ENCODE measurements around the gene NUFIP2.

Gene NUFIP2

DNA sequence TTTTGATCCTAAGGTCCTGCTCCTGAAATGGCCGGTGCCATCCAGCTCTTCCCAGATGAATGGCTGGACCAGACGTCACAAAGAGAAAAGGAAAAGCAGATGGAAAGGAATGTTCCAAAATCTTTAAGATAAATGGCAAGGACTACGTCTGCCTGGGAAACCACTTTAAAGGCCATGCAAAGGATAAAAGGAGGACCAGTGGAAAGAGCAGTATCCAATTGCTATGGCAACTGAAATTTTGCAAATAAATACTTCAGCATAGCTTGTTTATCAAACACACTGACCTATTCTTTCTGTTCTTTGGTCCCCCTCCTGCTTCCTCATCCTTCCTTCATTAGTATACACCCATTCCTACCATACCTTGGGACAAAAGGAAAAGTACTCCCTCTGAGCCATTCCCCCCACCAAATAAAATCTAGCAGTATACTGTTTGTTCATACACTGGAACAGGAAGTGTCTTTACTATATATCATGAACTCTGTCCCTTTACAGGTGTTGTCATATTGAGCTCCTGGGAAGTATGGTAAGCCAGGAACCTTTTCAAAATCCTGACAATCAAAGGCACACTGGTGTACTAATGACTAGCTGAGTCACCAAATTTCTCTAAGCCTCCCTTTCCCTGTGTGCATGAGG lies 37.2 kb upstream of the NUFIP2 start:
- TF ChIP-seq FOXM1 (IDR thresholded peaks at IDR 0.05; ENCODE audit: borderline replicate concordance, low read depth) = no peak

DNA sequence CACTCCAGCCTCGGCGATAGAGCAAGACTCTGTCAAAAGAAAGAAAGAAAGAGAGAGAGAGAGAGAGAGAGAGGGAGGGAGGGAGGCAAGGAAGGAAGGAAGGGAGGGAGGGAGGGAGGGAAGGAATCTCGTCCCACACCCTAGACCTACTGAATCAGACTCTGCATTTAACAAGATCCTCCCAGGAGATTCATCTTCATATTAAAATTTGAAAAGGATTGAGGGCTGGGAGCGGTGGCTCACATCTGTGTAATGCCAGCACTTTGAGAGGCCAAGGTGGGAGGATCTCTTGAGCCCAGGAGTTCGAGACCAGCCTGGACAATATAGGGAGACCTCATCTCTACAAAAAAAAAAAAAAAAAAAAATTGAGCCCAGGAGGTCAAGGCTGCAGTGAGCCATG lies 33.5 kb upstream of the NUFIP2 start:
- TF ChIP-seq RAD21 (IDR thresholded peaks at IDR 0.05; ENCODE audit: low read depth) = no peak
- TF ChIP-seq, protein P1, sequence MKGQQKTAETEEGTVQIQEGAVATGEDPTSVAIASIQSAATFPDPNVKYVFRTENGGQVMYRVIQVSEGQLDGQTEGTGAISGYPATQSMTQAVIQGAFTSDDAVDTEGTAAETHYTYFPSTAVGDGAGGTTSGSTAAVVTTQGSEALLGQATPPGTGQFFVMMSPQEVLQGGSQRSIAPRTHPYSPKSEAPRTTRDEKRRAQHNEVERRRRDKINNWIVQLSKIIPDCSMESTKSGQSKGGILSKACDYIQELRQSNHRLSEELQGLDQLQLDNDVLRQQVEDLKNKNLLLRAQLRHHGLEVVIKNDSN (IDR thresholded peaks at IDR 0.05) = no peak
- TF ChIP-seq YY1 (IDR thresholded peaks at IDR 0.05; ENCODE audit: low read depth) = no peak
- TF ChIP-seq ZBTB7A (IDR thresholded peaks at IDR 0.05; ENCODE audit: low read depth) = no peak
- TF ChIP-seq, protein P2, sequence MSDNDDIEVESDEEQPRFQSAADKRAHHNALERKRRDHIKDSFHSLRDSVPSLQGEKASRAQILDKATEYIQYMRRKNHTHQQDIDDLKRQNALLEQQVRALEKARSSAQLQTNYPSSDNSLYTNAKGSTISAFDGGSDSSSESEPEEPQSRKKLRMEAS (IDR thresholded peaks at IDR 0.05) = no peak
- TF ChIP-seq CREB1 (IDR thresholded peaks at IDR 0.05; ENCODE audit: low read depth) = no peak
- no peak for TF ChIP-seq TEAD4 (IDR thresholded peaks at IDR 0.05)
- TF ChIP-seq NFIC (IDR thresholded peaks at IDR 0.05) = no peak

- TF ChIP-seq, protein P1 (IDR thresholded peaks at IDR 0.05) = no peak
- no peak for TF ChIP-seq CEBPB (IDR thresholded peaks at IDR 0.05)
- TF ChIP-seq NFIC (IDR thresholded peaks at IDR 0.05) = no peak
- TF ChIP-seq ZBTB7A (IDR thresholded peaks at IDR 0.05; ENCODE audit: low read depth) = no peak
- no peak for TF ChIP-seq EGR1 (IDR thresholded peaks at IDR 0.05)
- no peak for TF ChIP-seq FOXM1 (IDR thresholded peaks at IDR 0.05; ENCODE audit: borderline replicate concordance, low read depth)
- TF ChIP-seq RAD21 (IDR thresholded peaks at IDR 0.05; ENCODE audit: low read depth) = no peak
- TF ChIP-seq YY1 (IDR thresholded peaks at IDR 0.05; ENCODE audit: low read depth) = no peak
- no peak for TF ChIP-seq TEAD4 (IDR thresholded peaks at IDR 0.05)
- TF ChIP-seq TCF12 (IDR thresholded peaks at IDR 0.05; ENCODE audit: low read depth) = no peak
- TF ChIP-seq, protein P2 (IDR thresholded peaks at IDR 0.05) = no peak
- TF ChIP-seq REST (IDR thresholded peaks at IDR 0.05; ENCODE audit: low read depth) = no peak
- TF ChIP-seq EP300 (IDR thresholded peaks at IDR 0.05; ENCODE audit: borderline replicate concordance) = no peak
- TF ChIP-seq CREB1 (IDR thresholded peaks at IDR 0.05; ENCODE audit: low read depth) = no peak
These were observed 32.3 kb upstream of the NUFIP2 start for GRCh38 chr17:29326023-29326813.

GRCh38 chr17:29322363-29322762 lies 28.4 kb upstream of the NUFIP2 start:
- no peak for TF ChIP-seq EP300 (IDR thresholded peaks at IDR 0.05; ENCODE audit: borderline replicate concordance)
- TF ChIP-seq, protein P1 (IDR thresholded peaks at IDR 0.05) = no peak
- no peak for TF ChIP-seq FOXM1 (IDR thresholded peaks at IDR 0.05; ENCODE audit: borderline replicate concordance, low read depth)
- TF ChIP-seq YY1 (IDR thresholded peaks at IDR 0.05; ENCODE audit: low read depth) = no peak
- no peak for TF ChIP-seq NFIC (IDR thresholded peaks at IDR 0.05)
- no peak for TF ChIP-seq EGR1 (IDR thresholded peaks at IDR 0.05)
- TF ChIP-seq RAD21 (IDR thresholded peaks at IDR 0.05; ENCODE audit: low read depth) = no peak
- TF ChIP-seq TAF1 (IDR thresholded peaks at IDR 0.05; ENCODE audit: low read depth) = no peak
- TF ChIP-seq CREB1 (IDR thresholded peaks at IDR 0.05; ENCODE audit: low read depth) = no peak
- TF ChIP-seq ZBTB7A (IDR thresholded peaks at IDR 0.05; ENCODE audit: low read depth) = no peak
- TF ChIP-seq, protein P2 (IDR thresholded peaks at IDR 0.05) = no peak
- TF ChIP-seq TCF12 (IDR thresholded peaks at IDR 0.05; ENCODE audit: low read depth) = no peak
- TF ChIP-seq TEAD4 (IDR thresholded peaks at IDR 0.05) = no peak
- TF ChIP-seq REST (IDR thresholded peaks at IDR 0.05; ENCODE audit: low read depth) = no peak
- no peak for TF ChIP-seq CEBPB (IDR thresholded peaks at IDR 0.05)

DNA sequence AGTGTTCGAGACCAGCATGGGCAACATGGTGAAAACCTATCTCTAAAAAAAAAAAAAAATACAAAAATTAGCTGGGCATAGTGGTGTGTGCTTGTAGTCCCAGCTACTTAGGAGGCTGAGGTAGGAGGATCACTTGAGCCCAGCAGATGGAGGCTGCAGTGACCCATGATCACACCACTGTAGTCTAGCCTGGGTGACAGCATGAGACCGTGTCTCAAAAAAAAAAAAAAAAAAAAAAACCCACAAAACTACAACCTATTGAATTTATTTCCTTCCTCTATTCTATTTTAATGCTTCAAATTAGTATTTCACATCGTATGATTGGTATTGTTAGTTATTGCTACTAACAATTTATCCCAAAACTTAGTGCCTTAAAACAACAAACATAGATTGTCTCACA lies 9.4 kb upstream of the NUFIP2 start:
- TF ChIP-seq RAD21 (IDR thresholded peaks at IDR 0.05; ENCODE audit: low read depth) (no peak), EGR1 (IDR thresholded peaks at IDR 0.05) (no peak), NFIC (IDR thresholded peaks at IDR 0.05) (no peak), ZBTB7A (IDR thresholded peaks at IDR 0.05; ENCODE audit: low read depth) (no peak), YY1 (IDR thresholded peaks at IDR 0.05; ENCODE audit: low read depth) (no peak)
- TF ChIP-seq, protein P1 (IDR thresholded peaks at IDR 0.05) = no peak

Data from Ishikawa (cell line).